Fibroblast of gingiva (primary cell): ENCODE results near the gene TEDC1.

Source experiments
- DNase-seq: peaks from one replicate; pipeline ENCODE4 v3.0.0-alpha.2; 2011; ENCODE audit warnings: low read depth

Gene TEDC1

DNA sequence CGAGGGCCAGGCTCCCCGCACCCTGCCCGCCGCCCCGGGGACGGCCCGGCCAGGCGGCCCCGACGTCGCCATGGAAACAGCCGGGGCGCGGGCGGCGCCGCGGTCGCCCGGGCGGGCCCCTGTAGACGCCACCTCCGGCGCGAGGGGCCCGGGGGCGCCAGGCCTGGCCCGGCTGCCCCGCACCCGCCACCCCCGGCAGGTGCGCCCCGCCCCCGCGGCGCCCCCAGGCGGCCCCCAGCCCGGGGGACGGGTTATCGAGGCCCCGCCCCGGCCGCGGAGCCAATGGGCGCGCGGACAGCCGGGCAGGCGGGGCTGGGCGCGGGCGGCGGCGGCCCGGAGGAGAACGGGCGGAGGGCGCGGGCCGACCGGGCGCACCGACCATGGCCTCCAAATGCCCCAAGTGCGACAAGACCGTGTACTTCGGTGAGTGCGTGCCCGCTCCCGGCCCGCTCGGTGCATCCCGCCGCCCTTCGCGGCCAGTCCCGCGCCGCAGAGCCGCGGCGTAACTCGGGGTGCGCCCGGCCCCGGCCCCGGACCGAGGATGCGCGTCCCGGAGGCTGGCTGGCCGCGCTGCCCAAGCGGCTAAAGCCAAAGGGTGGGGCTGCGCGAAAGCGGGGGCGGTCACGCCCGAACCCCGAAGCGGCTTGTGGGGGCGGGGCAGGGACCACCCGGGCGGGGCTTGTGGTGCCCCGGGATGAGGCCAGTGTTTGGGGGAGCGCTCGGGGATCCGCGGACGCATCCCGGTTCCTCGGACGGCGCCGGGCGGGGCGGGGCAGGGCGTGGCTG lies 16.4 kb upstream of the TEDC1 start, which contains the start of gene CRIP2:
Gene CRIP2, plus strand, starts transcription at position 339 of the 786 bp plus-strand sequence. Its CDS starts 42 bp downstream, at position 381.
- peak; percentile 29 for DNase-seq

- no peak for DNase-seq
These were observed 15.6 kb upstream of the TEDC1 start for GRCh38 chr14:105475269-105476096.

DNA sequence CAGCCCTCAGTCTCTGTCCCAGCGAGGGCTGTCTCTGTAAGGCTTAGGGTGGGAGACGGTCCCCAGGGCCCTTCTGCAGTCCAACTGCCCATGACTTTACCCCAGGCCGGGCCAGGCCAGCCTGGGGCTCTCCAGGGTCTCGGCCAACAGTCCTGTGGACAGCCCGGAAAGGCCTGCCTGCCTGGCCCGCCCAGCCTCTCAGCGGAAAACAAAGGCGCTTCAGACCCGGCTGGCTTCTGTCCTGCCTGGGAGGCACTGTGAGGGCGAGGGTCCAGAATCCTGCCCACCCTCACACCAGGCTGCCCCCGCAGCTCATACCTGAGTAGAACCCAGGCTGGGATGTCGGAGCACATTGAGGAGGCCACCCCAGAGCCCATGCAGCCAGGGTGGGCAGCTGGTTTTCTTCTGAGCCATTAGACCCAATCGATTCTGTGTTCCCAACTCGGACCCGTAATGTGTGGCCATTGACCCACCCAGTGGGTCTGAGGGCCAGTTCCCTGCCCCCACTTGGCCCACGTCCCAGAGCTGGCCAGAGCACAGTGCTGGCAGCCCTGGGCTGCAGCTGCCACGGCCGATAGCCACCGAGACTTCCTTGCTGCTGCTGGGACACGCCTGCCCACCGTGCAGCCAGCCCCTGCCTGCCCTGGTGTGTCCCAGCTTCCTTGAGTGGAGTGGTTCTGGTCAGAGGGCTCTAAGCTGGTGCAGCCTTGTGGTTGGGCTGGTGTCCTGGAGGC lies 14.8 kb upstream of the TEDC1 start:
- peak; percentile 27 for DNase-seq

- no peak for DNase-seq
These were observed 14.0 kb upstream of the TEDC1 start for GRCh38 chr14:105476831-105477659.

GRCh38 chr14:105477660-105478397 lies 13.2 kb upstream of the TEDC1 start:
- DNase-seq, result no peak

- no peak for DNase-seq
These were observed 12.4 kb upstream of the TEDC1 start for GRCh38 chr14:105478398-105479251.

DNA sequence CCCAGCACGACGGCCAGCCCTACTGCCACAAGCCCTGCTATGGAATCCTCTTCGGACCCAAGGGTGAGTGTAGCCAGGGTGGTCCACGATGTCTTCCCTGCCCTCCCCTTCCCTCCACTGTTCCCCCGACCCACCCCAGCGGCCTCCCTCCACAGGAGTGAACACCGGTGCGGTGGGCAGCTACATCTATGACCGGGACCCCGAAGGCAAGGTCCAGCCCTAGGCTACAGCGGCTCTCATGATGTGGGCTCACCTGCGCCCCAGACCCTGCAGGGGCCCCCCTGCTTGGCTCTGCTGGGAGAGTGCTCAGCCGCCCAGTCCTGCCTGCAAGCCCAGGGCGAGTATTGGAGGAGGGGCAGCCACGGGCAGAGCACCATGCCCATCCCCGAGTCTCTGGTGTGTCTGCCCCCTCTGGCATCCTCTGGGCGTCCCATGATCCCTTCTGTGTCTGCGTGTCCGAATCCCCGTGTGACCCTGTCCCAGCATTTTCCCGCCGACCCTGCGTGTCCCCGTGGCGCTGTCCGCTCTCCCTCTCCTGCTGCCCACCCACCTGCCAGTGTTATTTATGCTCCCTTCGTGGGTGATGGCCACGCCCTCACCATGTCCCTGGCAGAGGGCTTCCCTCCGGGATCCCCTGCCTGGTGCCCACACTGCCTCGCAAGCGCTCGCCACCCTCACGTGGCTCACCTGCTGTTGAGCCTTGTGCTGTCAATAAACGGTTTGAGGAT lies 11.5 kb upstream of the TEDC1 start:
- DNase-seq, result no peak

DNA sequence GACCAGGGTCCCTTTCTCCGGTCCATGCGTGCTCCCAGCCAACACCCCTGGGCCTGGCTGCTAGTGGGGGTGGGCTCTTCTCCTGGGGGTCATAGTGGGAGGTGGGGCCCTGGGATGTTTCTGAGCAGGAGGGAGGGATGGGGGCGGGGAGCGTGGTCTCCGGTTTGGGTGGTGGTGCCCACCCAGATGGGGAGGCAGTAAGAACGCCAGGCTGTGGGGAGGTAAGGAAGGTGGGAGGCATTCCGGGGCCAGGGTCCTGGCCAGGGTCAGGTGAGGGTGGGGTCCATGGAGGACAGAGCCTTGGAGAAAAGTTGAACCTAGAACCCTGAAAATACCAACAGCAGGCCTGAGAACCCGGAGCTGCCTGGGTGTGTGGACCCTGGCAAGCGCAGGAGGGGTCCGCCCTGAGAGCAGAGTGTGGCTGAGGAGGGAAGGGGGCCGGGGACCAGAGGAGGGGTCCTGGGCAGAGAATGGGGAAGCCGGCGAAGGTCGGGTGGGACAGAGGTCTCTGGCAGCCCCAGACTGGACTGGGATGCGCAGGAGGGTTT lies 10.8 kb upstream of the TEDC1 start:
- DNase-seq, result no peak

DNA sequence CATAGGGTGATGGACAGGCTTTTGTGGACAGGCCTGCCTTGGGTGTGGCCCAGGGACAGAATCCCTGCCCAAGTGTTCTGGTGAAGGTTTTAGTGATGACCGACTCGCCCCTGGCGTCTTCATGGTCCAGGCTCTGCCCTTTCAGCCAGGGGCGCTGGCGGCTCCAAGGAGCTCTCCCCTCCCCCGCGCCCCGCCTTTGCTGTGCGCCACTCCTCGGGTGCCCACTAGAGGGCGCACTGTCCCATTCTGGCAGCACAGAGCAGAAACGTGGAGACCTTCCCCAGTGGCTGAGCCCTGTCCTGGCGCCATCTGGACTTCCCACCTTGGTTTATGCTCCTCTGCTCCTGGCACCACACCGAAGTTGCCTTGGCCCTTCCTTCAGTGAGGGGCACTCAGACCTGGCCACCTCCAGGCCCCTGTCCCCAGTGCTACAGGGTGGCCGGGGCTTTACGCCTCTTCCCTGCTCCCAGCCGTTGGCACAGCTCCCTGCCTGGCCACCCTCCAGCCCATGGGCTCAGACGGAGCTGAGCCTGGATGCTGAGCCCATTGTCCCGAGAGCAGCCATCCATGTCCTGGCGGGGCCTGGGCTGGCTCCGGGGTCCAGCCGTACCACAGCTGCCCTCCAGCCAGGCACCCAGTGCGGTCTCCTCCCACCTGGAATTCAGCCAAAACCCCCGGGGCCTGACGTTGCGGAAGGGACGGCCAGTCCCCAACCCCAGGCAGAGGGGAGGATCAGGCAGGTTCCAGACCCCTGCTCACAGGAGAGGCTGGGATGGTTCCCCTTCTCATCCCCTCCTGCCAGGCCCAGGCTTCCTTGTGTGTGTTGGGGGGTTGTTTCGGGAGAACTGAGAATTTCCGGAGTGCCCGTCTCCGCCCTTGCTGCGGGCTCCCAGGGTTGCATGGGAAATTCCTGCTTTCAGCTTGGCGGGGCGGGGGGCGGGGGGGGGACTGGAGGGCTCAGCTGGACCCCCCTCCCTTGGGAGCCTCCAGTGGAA lies 9.9 kb upstream of the TEDC1 start:
- DNase-seq, result peak; percentile 84

GRCh38 chr14:105481886-105482457 lies 9.1 kb upstream of the TEDC1 start:
- DNase-seq, result peak; percentile 98

- DNase-seq, result no peak
These were observed 8.4 kb upstream of the TEDC1 start for GRCh38 chr14:105482486-105483110.

- no peak for DNase-seq
These were observed 7.6 kb upstream of the TEDC1 start for GRCh38 chr14:105483300-105484068.

DNA sequence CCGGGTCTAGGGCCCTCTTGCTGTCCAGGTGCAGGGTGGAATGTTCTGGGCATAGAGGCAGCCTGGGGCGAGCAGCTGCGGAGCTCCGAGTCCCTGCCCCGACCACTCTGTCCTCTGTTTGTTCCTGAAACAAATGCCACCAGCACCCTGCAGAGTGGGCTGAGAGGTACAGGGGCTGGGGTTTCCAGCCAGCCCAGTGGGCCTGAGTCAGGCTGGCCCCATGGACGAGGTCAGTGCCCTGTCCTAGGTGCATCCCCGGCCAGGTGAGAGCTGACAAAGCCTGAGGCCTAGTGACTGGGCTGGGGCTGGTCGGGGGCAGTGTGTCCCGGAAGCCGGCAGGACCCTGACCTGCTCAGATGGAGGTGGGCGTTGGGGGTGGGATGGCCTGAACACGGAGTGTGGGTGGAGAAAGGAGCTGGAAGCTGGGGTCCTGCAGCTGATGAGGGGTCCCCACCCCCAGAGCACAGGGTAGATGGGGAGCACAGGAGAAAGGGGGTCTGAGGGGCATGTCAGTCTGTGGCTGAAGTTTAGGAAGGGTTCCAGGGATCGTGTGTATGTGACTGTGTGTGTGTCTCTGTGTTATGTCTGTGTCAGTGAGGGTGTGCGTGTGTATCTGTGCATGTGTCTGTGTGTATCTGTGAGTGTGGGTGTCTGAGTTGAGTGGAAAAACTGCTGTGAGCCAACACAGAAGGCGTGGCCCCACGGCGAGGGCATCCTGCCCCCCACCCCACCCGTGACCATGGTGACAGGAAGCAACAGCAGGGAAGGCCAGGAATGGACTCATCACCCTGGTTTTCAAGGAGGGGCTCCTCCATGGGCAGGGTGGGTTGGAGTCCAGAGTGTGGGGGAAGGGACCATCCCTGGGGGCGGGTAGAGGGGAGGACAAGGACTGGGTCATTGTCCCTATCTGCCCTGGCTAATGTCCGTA lies 6.7 kb upstream of the TEDC1 start:
- DNase-seq, result peak; percentile 38

DNA sequence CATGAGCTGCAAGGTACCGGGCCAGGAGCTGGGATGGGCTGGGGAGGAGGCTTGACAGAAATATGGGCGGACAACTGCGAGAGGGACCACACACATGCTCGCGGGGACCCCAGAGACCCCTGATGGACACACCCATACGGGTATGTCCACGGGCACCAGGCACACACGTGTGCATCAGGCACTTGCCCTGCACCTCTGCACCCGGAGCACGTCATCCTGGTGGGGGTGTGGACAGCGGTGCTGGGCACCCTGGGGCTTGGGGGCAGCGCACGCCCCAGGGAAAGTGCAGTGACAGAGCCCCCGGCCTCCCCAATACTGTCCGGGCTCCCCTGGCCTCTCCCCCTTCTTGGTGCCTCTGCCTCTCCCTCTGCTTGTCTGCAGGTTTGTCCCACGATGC lies 6.1 kb upstream of the TEDC1 start:
- DNase-seq, result no peak

GRCh38 chr14:105485739-105486162 lies 5.3 kb upstream of the TEDC1 start:
- no peak for DNase-seq
